OCI-LY7 (cell line): Measurements from ENCODE around the gene DEAF1. TPM values are rescaled to one million over a fixed set of nuclear protein-coding genes. Genes with fewer than 3 reads are reported as not detected.

Experiments used
- BruUV-seq: library from RNA; stranded (reverse); fragments of 400-500 nt; replicated peaks from 2 replicates; lab custom pipeline; 2021; lab: Mats Ljungman, UMichigan
- CTCF ChIA-PET: fragments of 300-600 bp; sonication (Branson Sonifier 250); formaldehyde crosslinking; loops from one replicate; lab custom pipeline; 2022; ENCODE audit warnings: antibody characterized with exemption; ENCODE audit not compliant: unreplicated experiment; lab: Charles Lee
- POLR2A ChIA-PET: fragments of 300-600 bp; sonication (Branson Sonifier 250); formaldehyde crosslinking; loops from one replicate; lab custom pipeline; 2022; ENCODE audit warnings: antibody characterized with exemption; lab: Charles Lee
- DNase-seq: peaks from one replicate; pipeline ENCODE4 v3.0.0-alpha.2; 2015; ENCODE audit warnings: low spot score
- H2AFZ ChIP-seq: fragments of 200-600 bp; sonication (generic), shearing (Covaris generic); 2 replicates; pipeline ENCODE4 v1.6.1; 2014; ENCODE audit warnings: mild to moderate bottlenecking, antibody characterized with exemption, low read length, moderate library complexity
- H3K27ac ChIP-seq: fragments of 200-600 bp; sonication (generic); 2 replicates; pipeline ENCODE4 v1.5.1; 2014; ENCODE audit warnings: mixed run types, low read depth, mild to moderate bottlenecking, moderate library complexity, low read length, inconsistent platforms; ENCODE audit not compliant: poor library complexity, severe bottlenecking
- H3K36me3 ChIP-seq: fragments of 200-600 bp; sonication (generic); 2 replicates; pipeline ENCODE4 v1.6.1; 2014; ENCODE audit warnings: mild to moderate bottlenecking, antibody characterized with exemption, low read length, moderate library complexity, mixed read lengths; ENCODE audit not compliant: insufficient read depth
- H3K4me1 ChIP-seq: fragments of 200-600 bp; sonication (generic); 2 replicates; pipeline ENCODE4 v1.5.1; 2014; ENCODE audit warnings: mild to moderate bottlenecking, low read length; ENCODE audit not compliant: insufficient read depth, poor library complexity, severe bottlenecking
- H3K4me2 ChIP-seq: fragments of 200-600 bp; sonication (generic); 2 replicates; pipeline ENCODE4 v1.6.1; 2014; ENCODE audit warnings: mild to moderate bottlenecking, low read length
- H3K4me3 ChIP-seq: fragments of 200-600 bp; sonication (generic); 2 replicates; pipeline ENCODE4 v1.5.1; 2014; ENCODE audit warnings: mild to moderate bottlenecking, low read depth, low read length; ENCODE audit not compliant: poor library complexity, severe bottlenecking
- H3K79me2 ChIP-seq: fragments of 200-600 bp; sonication (generic); 2 replicates; pipeline ENCODE4 v1.6.1; 2016; ENCODE audit warnings: low read depth, mild to moderate bottlenecking, low read length, moderate library complexity, mixed read lengths; ENCODE audit not compliant: insufficient read depth
- H3K9me2 ChIP-seq: fragments of 200-600 bp; sonication (generic); 2 replicates; pipeline ENCODE4 v1.6.1; 2016; ENCODE audit warnings: mild to moderate bottlenecking, low read length, mixed read lengths; ENCODE audit not compliant: insufficient read depth
- H3K9me3 ChIP-seq: fragments of 200-600 bp; sonication (generic); 2 replicates; pipeline ENCODE4 v1.6.1; 2014; ENCODE audit warnings: mild to moderate bottlenecking, mixed run types, low read length, mixed read lengths
- H4K20me1 ChIP-seq: fragments of 200-600 bp; sonication (generic); 2 replicates; pipeline ENCODE4 v1.6.1; 2014; ENCODE audit warnings: mild to moderate bottlenecking, antibody characterized with exemption, low read length, moderate library complexity, mixed read lengths; ENCODE audit not compliant: insufficient read depth
- CTCF ChIP-seq: fragments of 200-600 bp; sonication (generic); conservative IDR thresholded peaks from 2 replicates; pipeline ENCODE4 v1.5.1; 2014; ENCODE audit warnings: mild to moderate bottlenecking, antibody characterized with exemption, low read length, moderate library complexity, mixed read lengths
- EZH2phosphoT487 ChIP-seq: fragments of 200-600 bp; sonication (generic); IDR thresholded peaks from 2 replicates; pipeline ENCODE4 v1.6.1; 2018; ENCODE audit warnings: low read depth, borderline replicate concordance, mild to moderate bottlenecking, mixed run types, antibody characterized with exemption, low read length, moderate library complexity, mixed read lengths
- intact Hi-C: fragments of 100-400 bp; cut with micrococcal nuclease; formaldehyde crosslinking; loops from one replicate; pipeline ENCODE4 v1.10.0; 2022; ENCODE audit not compliant: unreplicated experiment
- total RNA-seq, 2 experiments: library from RNA; depleted of rRNA in 1 of 2; stranded (reverse); fragments of >200 nt in 1 of 2; shearing (Covaris generic) in 1 of 2; gene quantifications; 2 replicates each; pipeline ENCODE4 v1.2.3, GENCODE V29; 2014 to 2022

DEAF1 gene
- total RNA-seq, 2 experiments from 2014 or later, result 42.7 to 66.2 TPM

DNA sequence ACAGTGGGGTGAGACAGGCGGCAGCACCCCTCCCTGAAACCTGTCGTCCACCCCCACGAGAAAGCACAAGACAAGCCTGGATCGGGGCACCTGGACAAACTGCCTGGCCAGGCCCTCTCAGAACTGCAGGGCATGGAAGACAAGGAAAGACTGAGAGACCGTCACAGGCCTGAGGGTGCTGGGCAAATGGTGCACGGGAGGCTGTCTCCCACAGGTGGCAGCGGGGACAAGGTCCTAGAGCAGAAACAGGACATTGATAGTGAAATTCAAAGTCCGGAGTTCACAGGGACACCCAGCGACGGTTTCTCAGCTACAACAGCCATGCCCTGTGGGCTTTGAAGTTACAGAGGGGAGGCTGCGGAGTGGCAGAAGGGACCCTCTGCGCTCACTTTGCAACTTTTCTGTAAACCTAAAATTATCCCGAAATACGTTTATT lies 37.3 kb downstream of the DEAF1 start:
- intact Hi-C loops, result no loop called here
- no peak overlapping the region for H2AFZ ChIP-seq
- ChIA-PET CTCF (no interaction called here), POLR2A (interaction anchor here (0.5 to 1.2 kb wide), 2 partner anchors 58 to 65 kb away, joined by 3 to 8 read pairs; no protein-coding TSS in a partner anchor)
- no peaks in the 10 kb centered on the region for H3K9me3 ChIP-seq
- no peaks in the 10 kb centered on the region for H4K20me1 ChIP-seq
- peaks cover 9% of the 10 kb centered on the region for H3K4me1 ChIP-seq
- H3K4me2 ChIP-seq, result no peak overlapping the region
- H3K4me3 ChIP-seq, result no peak overlapping the region
- no peaks in the 10 kb centered on the region for H3K79me2 ChIP-seq
- H3K9me2 ChIP-seq, result no peaks in the 10 kb centered on the region
- H3K36me3 ChIP-seq, result peaks cover 58% of the 10 kb centered on the region
- TF ChIP-seq EZH2phosphoT487 (no peak), CTCF (no peak)
- H3K27ac ChIP-seq, result no peak overlapping the region
- no TSS peak for BruUV-seq
- no peak for DNase-seq

DNA sequence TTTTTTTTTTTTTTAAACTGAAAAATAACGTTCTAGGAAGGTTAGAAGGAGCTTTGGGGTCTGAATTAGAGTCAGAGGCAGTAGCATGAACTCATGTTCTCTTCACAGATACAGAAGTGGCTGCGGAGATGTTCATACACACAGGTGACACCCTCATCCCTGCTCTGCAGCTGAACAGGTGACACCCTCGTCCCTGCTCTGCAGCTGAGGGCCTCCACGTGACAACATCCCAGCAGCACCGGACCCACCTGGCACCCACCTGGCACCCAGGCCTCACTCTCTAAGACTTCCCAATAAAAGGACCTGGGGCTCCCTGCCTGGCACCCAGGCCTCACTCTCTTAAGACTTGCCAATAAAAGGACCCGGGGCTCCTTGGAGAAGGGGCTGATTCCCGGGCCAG lies 38.2 kb downstream of the DEAF1 start:
- peaks cover 55% of the 10 kb centered on the region for H3K36me3 ChIP-seq
- H4K20me1 ChIP-seq, result no peaks in the 10 kb centered on the region
- ChIA-PET CTCF (no interaction called here), POLR2A (interaction anchor here (1.2 kb wide), 1 partner anchor 66 kb away, joined by 3 read pairs; no protein-coding TSS in a partner anchor)
- TF ChIP-seq EZH2phosphoT487, result no peak
- TF ChIP-seq CTCF, result no peak
- no peak overlapping the region for H2AFZ ChIP-seq
- no TSS peak for BruUV-seq
- no peaks in the 10 kb centered on the region for H3K79me2 ChIP-seq
- DNase-seq, result no peak
- intact Hi-C loops, result no loop called here
- H3K27ac ChIP-seq, result no peak overlapping the region
- H3K4me1 ChIP-seq, result peaks cover 9% of the 10 kb centered on the region
- H3K4me2 ChIP-seq, result no peak overlapping the region
- no peaks in the 10 kb centered on the region for H3K9me2 ChIP-seq
- H3K4me3 ChIP-seq, result no peak overlapping the region
- no peaks in the 10 kb centered on the region for H3K9me3 ChIP-seq

DNA sequence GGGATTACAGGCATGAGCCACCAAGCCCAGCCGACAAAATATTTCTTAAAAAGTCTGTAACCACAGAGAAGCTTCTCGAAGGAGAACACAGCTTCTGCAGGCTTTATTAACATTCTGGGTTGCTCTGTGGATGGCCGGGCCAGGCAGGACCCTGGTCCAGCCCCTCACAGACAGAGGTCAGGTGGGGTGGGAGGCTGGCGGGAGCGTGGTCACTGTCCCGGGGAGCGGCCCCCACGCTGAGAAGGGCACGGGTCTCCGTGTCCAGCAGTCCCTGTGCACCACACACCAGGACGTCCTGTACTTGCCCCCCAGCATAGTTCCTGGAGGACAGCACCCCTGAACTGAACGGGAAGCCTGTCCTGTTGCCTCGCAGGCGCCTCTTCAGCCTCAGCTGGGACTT lies 38.6 kb downstream of the DEAF1 start:
- H3K4me1 ChIP-seq, result peaks cover 9% of the 10 kb centered on the region
- CTCF ChIA-PET, result no interaction called here
- no peaks in the 10 kb centered on the region for H3K9me3 ChIP-seq
- H3K4me3 ChIP-seq, result no peak overlapping the region
- POLR2A ChIA-PET, result interaction anchor here (1.2 kb wide), 1 partner anchor 67 kb away, joined by 3 read pairs; no protein-coding TSS in a partner anchor
- BruUV-seq, result no TSS peak
- H3K27ac ChIP-seq, result no peak overlapping the region
- H4K20me1 ChIP-seq, result no peaks in the 10 kb centered on the region
- H3K79me2 ChIP-seq, result no peaks in the 10 kb centered on the region
- no peak for TF ChIP-seq EZH2phosphoT487
- no peak for TF ChIP-seq CTCF
- H2AFZ ChIP-seq, result no peak overlapping the region
- H3K4me2 ChIP-seq, result no peak overlapping the region
- no peak for DNase-seq
- intact Hi-C loops, result no loop called here
- peaks cover 58% of the 10 kb centered on the region for H3K36me3 ChIP-seq
- no peaks in the 10 kb centered on the region for H3K9me2 ChIP-seq
